B cell (primary cell): ENCODE data around the gene PAIP2B. TPM values are rescaled to one million over a fixed set of nuclear protein-coding genes. Genes with fewer than 3 reads are reported as not detected.

Experiments used
- ATAC-seq: fragments of 200-7000 bp; cut with Tn5 transposase; one replicate; pipeline ENCODE4 v1.10.0; 2021; ENCODE audit warnings: low read depth, mild to moderate bottlenecking, moderate number of reproducible peaks, moderate library complexity
- CTCF ChIA-PET: fragments of 350-600 bp; sonication (Branson Sonifier 250); formaldehyde crosslinking; loops from one replicate; lab custom pipeline; 2021; ENCODE audit warnings: antibody characterized with exemption, inconsistent platforms; lab: Charles Lee
- POLR2A ChIA-PET: fragments of 350-600 bp; sonication (Branson Sonifier 250); formaldehyde crosslinking; loops from one replicate; lab custom pipeline; 2021; ENCODE audit warnings: antibody characterized with exemption; lab: Charles Lee
- DNase-seq: peaks from one replicate; pipeline ENCODE4 v3.0.0; 2013
- H2AFZ ChIP-seq: 2 replicates; pipeline ENCODE4 v1.6.1; 2012; ENCODE audit warnings: mild to moderate bottlenecking, low read depth, low read length; ENCODE audit not compliant: insufficient read depth, poor library complexity, severe bottlenecking
- H3K27ac ChIP-seq, 2 donors: 1 replicate in 1 of 2; 2 replicates in 1 of 2; pipeline ENCODE4 v1.5.1; 2012 to 2013; ENCODE audit warnings: low read length in 2 of 2, mild to moderate bottlenecking in 2 of 2, moderate library complexity in 1 of 2
- H3K27me3 ChIP-seq, 4 experiments: fragments of 200-600 bp in 1 of 4; sonication (generic) in 1 of 4; replicated peaks in 1 of 4; 1 replicate in 2 of 4; 2 replicates in 2 of 4; pipeline versions ENCODE4 v1.6.1 to v1.7.0; 2013 to 2016; ENCODE audit warnings: low read length in 3 of 4, mild to moderate bottlenecking in 2 of 4, mixed read lengths in 1 of 4, moderate library complexity in 1 of 4; ENCODE audit not compliant: insufficient read depth in 4 of 4, control insufficient read depth in 3 of 4; ENCODE audit errors: control extremely low read depth in 1 of 4
- H3K36me3 ChIP-seq, 2 experiments: replicated peaks in 1 of 2; 1 replicate in 1 of 2; 2 replicates in 1 of 2; pipeline versions ENCODE4 v1.6.1 to v1.7.1; 2013; ENCODE audit warnings: low read length in 1 of 2; ENCODE audit not compliant: insufficient read depth in 2 of 2, control insufficient read depth in 1 of 2; ENCODE audit errors: control extremely low read depth in 1 of 2, extremely low read depth in 1 of 2
- H3K4me1 ChIP-seq, 2 donors: fragments of 200-600 bp in 1 of 2; sonication (generic) in 1 of 2; 1 replicate in 1 of 2; 2 replicates in 1 of 2; pipeline versions ENCODE4 v1.5.1 to v1.6.1; 2013 to 2017; ENCODE audit warnings: low read length in 2 of 2; ENCODE audit not compliant: control insufficient read depth in 2 of 2, insufficient read depth in 2 of 2
- H3K4me2 ChIP-seq: replicated peaks from 2 replicates; pipeline ENCODE3; 2012; ENCODE audit warnings: mild to moderate bottlenecking, low read depth, low read length; ENCODE audit not compliant: poor library complexity, severe bottlenecking
- H3K4me3 ChIP-seq, 5 experiments: fragments of 200-600 bp in 1 of 5; sonication (generic) in 1 of 5; 1 replicate in 3 of 5; 2 replicates in 2 of 5; pipeline versions ENCODE4 v1.5.1 to v1.7.0; 2011 to 2016; ENCODE audit warnings: low read length in 4 of 5, mild to moderate bottlenecking in 4 of 5, low read depth in 2 of 5, control low read depth in 1 of 5, moderate library complexity in 1 of 5; ENCODE audit not compliant: insufficient read depth in 1 of 5; ENCODE audit errors: control extremely low read depth in 1 of 5, extremely low read depth in 1 of 5
- H3K79me2 ChIP-seq: fragments of 200-600 bp; sonication (generic); one replicate; pipeline ENCODE4 v1.6.0; 2016; ENCODE audit warnings: low read length; ENCODE audit not compliant: control insufficient read depth, insufficient read depth
- H3K9ac ChIP-seq: fragments of 200-600 bp; sonication (generic); 2 replicates; pipeline ENCODE4 v1.6.1; 2017; ENCODE audit warnings: mild to moderate bottlenecking, low read length, moderate library complexity
- H3K9me3 ChIP-seq, 3 donors: one replicate each; pipeline versions ENCODE4 v1.6.1 to v1.7.1; 2013; ENCODE audit warnings: low read length in 2 of 3; ENCODE audit not compliant: control insufficient read depth in 2 of 3, insufficient read depth in 1 of 3; ENCODE audit errors: control extremely low read depth in 1 of 3
- H4K20me1 ChIP-seq: 2 replicates; pipeline ENCODE4 v1.6.0; 2012; ENCODE audit warnings: mild to moderate bottlenecking, low read length; ENCODE audit not compliant: insufficient read depth, control insufficient read depth, poor library complexity, severe bottlenecking
- H3K27ac Mint-ChIP-seq: one replicate; pipeline ENCODE4 v1.8.0; 2021; ENCODE audit warnings: mixed read lengths
- H3K27me3 Mint-ChIP-seq: one replicate; pipeline ENCODE4 v1.8.0; 2021; ENCODE audit warnings: mixed read lengths
- H3K4me1 Mint-ChIP-seq: one replicate; pipeline ENCODE4 v1.8.0; 2021; ENCODE audit warnings: mixed read lengths
- H3K4me3 Mint-ChIP-seq: one replicate; pipeline ENCODE4 v1.8.0; 2021; ENCODE audit warnings: mixed read lengths
- H3K9me3 Mint-ChIP-seq: one replicate; pipeline ENCODE4 v1.8.0; 2022; ENCODE audit warnings: mixed read lengths; ENCODE audit not compliant: insufficient read depth
- EZH2 ChIP-seq: IDR thresholded peaks from 2 replicates; pipeline ENCODE4 v1.6.1; 2012; ENCODE audit warnings: borderline replicate concordance, low read depth, mild to moderate bottlenecking, moderate library complexity, low read length; ENCODE audit not compliant: insufficient read depth, poor library complexity, severe bottlenecking
- WGBS: methylation state at CpG from one replicate; pipeline ENCODE4 v1.1.5; 2013; ENCODE audit warnings: missing lambda C conversion rate; ENCODE audit not compliant: insufficient coverage; 5-methylcytosine and 5-hydroxymethylcytosine counted together
- intact Hi-C: fragments of 100-400 bp; cut with micrococcal nuclease; formaldehyde crosslinking; loops from one replicate; pipeline ENCODE4 v1.10.0; 2022
- polyA plus RNA-seq: library from polyadenylated mRNA; depleted of rRNA; stranded (reverse); fragments of >200 nt; gene quantifications from 2 replicates; pipeline ENCODE4 v1.2.3, GENCODE V29; 2012
- total RNA-seq, 2 donors: library from RNA; stranded (reverse); fragments of 120-200 nt in 1 of 2; gene quantifications; 1 replicate in 1 of 2; 2 replicates in 1 of 2; pipeline versions ENCODE4 v1.2.3 to v1.2.4, GENCODE V29; 2013 to 2022
- TF ChIP-seq, protein P1 (sequence below): fragments of 200-600 bp; IDR thresholded peaks from one replicate; pipeline ENCODE4 v1.8.0; 2022; ENCODE audit warnings: antibody characterized with exemption, mild to moderate bottlenecking

PAIP2B gene
- total and polyA plus RNA-seq, 2 donors (not counting 1 experiment from before 2014, with no cell fraction given), result 4.7 to 10.2 TPM

DNA sequence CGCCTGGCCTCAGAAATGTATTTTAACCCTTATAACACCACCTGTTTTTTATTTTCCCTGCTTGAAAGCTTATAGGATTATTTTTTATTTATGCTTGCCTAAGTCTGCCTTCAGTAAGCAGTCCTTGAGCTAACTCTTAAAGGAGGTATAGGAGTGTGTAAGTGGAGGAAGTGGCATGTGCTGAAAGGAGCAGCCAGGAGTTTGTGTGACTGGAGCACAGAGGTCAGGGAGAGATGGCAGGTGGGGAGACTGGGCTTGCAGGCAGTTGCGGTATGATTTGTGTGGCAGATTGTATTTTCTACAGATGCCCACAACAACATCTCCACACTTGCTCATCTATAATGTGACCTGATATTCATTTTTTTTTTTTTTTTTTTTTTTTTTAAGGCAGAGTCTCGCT, 27.2 kb upstream of the PAIP2B start:
- ATAC-seq (no peak), DNase-seq (no peak)
- Histone ChIP-seq H3K79me2 (no peaks in the 10 kb centered on the region), H3K9me3 (peaks cover 0 to 6% (median 0%) of the 10 kb centered on the region in 3 donors), H4K20me1 (no peaks in the 10 kb centered on the region), H3K27me3 (peaks cover 0 to 14% (median 3%) of the 10 kb centered on the region in 4 experiments), H3K4me1 (peaks cover 5 to 7% of the 10 kb centered on the region in 2 donors), H3K36me3 (no peaks in the 10 kb centered on the region), H3K27ac (no peak overlapping the region), H3K4me3 (no peak overlapping the region), H2AFZ (no peak overlapping the region), H3K9ac (no peak overlapping the region), H3K4me2 (no peak overlapping the region)
- TF ChIP-seq, protein P1, sequence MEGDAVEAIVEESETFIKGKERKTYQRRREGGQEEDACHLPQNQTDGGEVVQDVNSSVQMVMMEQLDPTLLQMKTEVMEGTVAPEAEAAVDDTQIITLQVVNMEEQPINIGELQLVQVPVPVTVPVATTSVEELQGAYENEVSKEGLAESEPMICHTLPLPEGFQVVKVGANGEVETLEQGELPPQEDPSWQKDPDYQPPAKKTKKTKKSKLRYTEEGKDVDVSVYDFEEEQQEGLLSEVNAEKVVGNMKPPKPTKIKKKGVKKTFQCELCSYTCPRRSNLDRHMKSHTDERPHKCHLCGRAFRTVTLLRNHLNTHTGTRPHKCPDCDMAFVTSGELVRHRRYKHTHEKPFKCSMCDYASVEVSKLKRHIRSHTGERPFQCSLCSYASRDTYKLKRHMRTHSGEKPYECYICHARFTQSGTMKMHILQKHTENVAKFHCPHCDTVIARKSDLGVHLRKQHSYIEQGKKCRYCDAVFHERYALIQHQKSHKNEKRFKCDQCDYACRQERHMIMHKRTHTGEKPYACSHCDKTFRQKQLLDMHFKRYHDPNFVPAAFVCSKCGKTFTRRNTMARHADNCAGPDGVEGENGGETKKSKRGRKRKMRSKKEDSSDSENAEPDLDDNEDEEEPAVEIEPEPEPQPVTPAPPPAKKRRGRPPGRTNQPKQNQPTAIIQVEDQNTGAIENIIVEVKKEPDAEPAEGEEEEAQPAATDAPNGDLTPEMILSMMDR, result no peak
- TF ChIP-seq EZH2, result no peak
- H3K27ac Mint-ChIP-seq, result no peak overlapping the region
- no peak overlapping the region for H3K4me3 Mint-ChIP-seq
- ChIA-PET CTCF (no interaction called here), POLR2A (no interaction called here)
- H3K9me3 Mint-ChIP-seq, result no peaks in the 10 kb centered on the region
- peaks cover 4% of the 10 kb centered on the region for H3K4me1 Mint-ChIP-seq
- H3K27me3 Mint-ChIP-seq, result peaks cover 44% of the 10 kb centered on the region
- no CpG with 5 or more reads among the region's 3 CpGs for WGBS
- intact Hi-C loops, result no loop called here

DNA sequence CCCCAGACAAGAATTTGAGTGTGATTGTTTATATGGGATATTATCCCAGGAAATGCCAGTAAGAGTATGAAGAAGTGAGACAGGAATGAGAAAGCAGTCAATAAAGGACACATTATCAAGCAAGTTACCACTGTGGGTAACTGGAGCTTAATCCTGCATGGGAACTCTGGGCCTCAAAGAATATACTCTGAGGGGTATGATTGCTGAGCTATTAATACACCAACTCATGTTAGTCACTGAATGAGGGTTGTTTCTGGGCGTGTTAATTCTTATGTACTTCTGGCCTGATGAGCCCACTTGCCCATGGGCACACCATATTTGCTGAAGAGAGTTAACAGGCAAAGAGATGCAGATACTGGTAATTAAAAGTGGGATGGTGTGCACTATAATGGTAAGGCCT, 26.6 kb upstream of the PAIP2B start:
- H3K79me2 ChIP-seq, result no peaks in the 10 kb centered on the region

More for the DNA sequence above, 26.6 kb upstream of the PAIP2B start:
- Mint-ChIP-seq H3K27ac (no peak overlapping the region), H3K4me1 (peaks cover 4% of the 10 kb centered on the region), H3K4me3 (no peak overlapping the region), H3K27me3 (peaks cover 44% of the 10 kb centered on the region), H3K9me3 (no peaks in the 10 kb centered on the region)
- no peak for TF ChIP-seq EZH2
- TF ChIP-seq, protein P1, result no peak
- ChIA-PET CTCF (no interaction called here), POLR2A (no interaction called here)
- H3K4me3 ChIP-seq, result no peak overlapping the region
- intact Hi-C loops, result no loop called here
- H3K36me3 ChIP-seq, result no peaks in the 10 kb centered on the region
- 100% methylated on average over 1 of the region's 1 CpG for WGBS
- no peak overlapping the region for H3K4me2 ChIP-seq
- DNase-seq, result no peak
- H3K9ac ChIP-seq, result no peak overlapping the region
- H4K20me1 ChIP-seq, result no peaks in the 10 kb centered on the region
- no peak overlapping the region for H3K27ac ChIP-seq
- H3K4me1 ChIP-seq, result peaks cover 5 to 7% of the 10 kb centered on the region in 2 donors
- no peak for ATAC-seq
- no peak overlapping the region for H2AFZ ChIP-seq
- peaks cover 0 to 6% (median 0%) of the 10 kb centered on the region in 3 donors for H3K9me3 ChIP-seq
- peaks cover 0 to 14% (median 3%) of the 10 kb centered on the region in 4 experiments for H3K27me3 ChIP-seq
